Fibroblast of pulmonary artery (primary cell): Measurements from ENCODE around the gene LRRC7.
A peak's percentile ranks its signal among the peaks of the same experiment; 100 is the strongest.

Experiments used
- DNase-seq: peaks from one replicate; pipeline ENCODE4 v3.0.0-alpha.2; 2010; ENCODE audit warnings: low read depth
- H3K4me3 ChIP-seq: replicated peaks from 2 replicates; pipeline ENCODE4 v1.5.1; 2011; ENCODE audit warnings: low read depth, mild to moderate bottlenecking, control low read depth, low read length, moderate library complexity
- CTCF ChIP-seq: IDR thresholded peaks from 2 replicates; pipeline ENCODE4 v1.5.1; 2011; ENCODE audit warnings: mild to moderate bottlenecking, control low read depth, low read length, inconsistent platforms; ENCODE audit errors: missing control alignments

LRRC7 gene

DNA sequence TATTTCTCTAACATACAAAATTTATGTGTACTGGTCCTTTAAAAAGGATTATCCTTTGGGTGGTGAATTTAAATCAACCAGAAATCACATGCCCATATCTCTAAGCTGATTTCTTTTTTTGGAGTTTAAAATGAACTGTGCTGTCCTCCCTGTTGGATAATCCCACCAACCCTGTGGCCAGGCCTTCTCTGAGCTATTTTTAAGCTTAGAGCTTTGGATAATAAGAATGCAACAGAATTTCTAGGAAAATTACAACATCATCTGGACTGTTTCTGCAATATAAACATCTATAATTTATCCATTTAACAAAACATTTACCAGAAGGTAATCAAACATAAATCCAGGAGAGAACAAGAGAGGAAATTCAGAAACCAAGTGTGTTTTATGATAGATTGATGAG, 549.3 kb downstream of the LRRC7 start:
- no peak for DNase-seq
- TF ChIP-seq CTCF, result no peak
- no peak overlapping the region for H3K4me3 ChIP-seq

DNA sequence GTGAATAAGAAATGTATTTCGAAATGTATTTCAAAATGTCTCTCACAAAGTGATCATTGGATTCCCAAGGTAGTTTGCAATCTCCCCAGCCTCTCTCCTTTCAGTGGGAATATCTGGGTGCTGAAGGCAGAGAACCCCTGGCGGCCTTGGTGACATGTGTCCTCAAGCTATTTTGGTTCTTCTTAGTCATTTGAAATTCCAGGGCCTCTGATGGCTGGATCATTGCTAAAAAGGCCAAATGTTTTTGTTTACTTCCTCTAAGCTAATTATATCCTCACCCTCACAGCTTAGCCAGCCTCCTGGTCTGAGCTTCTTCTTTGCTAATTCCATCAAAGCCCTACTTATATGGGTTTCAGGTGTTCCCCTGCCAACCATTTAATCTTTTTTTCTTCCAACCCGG, 566.4 kb downstream of the LRRC7 start:
- no peak for DNase-seq
- H3K4me3 ChIP-seq, result no peak overlapping the region
- TF ChIP-seq CTCF, result no peak

GRCh38 chr1:70140343-70140742, 572.6 kb downstream of the LRRC7 start:
- H3K4me3 ChIP-seq, result no peak overlapping the region
- TF ChIP-seq CTCF, result no peak
- DNase-seq, result peak; percentile 88

DNA sequence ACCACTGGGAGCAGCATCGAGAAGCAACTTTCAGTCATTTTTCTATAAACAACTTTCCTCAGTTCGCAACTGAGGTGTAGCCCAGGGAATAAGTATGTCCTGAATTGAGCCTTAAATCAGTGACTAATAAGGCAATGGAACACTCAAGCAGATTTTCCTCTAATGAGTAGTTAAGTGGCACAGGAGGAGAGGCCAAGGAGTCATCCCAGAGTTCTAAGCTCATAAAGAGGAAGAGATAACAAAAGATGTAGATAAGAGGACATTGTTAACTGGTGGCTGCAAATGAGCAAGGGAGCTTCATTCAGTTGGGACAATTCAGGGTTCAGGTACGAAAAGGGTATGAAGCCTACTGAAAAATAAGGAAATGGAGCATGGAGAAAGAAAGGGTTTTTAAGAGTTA, 573.2 kb downstream of the LRRC7 start:
- DNase-seq, result peak; percentile 6
- peak; percentile 4 for TF ChIP-seq CTCF
- no peak overlapping the region for H3K4me3 ChIP-seq

DNA sequence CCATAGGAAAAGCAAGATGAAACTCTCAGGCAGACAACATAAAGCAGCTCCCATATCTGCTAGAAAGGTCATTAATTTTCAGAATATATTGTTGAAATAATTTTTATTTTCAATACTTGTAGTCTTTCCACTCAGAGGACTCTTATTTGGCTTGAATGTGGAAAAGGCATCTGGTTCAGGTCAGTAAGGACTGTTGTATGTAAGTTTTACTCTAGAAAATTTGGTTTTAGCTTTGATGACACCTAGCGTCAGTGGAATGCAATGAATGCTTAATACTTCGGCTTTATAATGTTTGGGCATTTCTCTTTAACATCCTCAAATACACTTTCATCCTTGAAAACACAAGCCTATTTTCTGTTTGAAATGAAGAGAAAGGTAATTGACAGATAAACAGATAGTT, 574.4 kb downstream of the LRRC7 start:
- peak; percentile 61 for DNase-seq
- H3K4me3 ChIP-seq, result no peak overlapping the region
- peak; percentile 65 for TF ChIP-seq CTCF

DNA sequence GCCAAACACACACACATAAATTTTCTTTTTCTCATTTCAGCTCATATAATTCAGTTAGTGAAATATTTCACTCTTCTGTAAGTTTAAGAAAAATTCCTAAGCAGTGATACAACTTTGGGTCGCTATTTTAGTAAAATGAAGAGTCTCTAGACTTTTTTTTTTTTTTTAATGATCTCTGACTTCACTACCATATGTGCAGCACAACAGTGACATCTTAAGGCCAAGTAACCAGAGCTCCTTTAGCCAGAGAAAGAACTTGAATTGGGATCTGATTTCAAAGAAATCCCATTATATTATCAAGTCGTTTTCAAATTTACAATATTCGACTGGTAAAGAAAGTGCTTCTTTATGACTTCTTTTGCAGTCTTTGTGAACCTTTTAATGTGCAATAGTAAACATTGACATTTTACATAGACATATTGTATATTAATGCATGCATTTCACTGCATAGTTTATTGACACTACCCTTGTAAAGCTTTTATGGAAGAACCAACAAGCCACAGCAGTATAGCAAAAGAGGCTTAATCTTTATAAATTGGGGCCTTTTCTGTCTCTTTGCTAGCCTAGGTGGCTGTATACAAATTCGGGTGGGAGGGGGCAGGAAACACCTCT, 575.4 kb downstream of the LRRC7 start:
- peak; percentile 55 for DNase-seq
- peak; percentile 27 for TF ChIP-seq CTCF
- no peak overlapping the region for H3K4me3 ChIP-seq

- H3K4me3 ChIP-seq, result no peak overlapping the region
- TF ChIP-seq CTCF, result no peak
- DNase-seq, result no peak
These were observed 578.8 kb downstream of the LRRC7 start for GRCh38 chr1:70146488-70146887.
